ENCODE measurements around the gene HRH1.
"Not testable (repeated sequence)": the region's sequence is repeated elsewhere in the genome, so short reads cannot be mapped to it uniquely, and the experiment has no call there.

Gene HRH1

DNA sequence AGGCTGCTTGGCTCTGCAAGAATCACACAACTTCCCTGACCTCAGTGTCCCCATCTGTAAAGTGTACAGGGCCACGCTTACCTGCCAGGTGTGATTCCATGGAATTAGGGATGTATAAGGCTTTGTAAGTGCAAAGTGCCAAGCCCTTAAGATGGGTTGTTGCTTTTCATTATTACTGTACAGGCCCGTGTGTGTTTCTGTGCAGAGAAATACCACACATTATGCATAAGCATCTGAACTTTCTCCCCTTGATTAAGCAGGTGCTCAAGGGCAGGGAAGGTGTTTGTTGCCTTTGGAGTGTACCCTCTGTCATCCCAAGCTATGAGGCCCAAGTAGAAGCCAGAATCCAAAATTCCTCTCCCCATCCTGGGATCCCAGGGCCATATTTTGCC is 13.6 kb upstream of the HRH1 start:
- DNase-seq (ENCODE audit: low read depth), result no peak

DNA sequence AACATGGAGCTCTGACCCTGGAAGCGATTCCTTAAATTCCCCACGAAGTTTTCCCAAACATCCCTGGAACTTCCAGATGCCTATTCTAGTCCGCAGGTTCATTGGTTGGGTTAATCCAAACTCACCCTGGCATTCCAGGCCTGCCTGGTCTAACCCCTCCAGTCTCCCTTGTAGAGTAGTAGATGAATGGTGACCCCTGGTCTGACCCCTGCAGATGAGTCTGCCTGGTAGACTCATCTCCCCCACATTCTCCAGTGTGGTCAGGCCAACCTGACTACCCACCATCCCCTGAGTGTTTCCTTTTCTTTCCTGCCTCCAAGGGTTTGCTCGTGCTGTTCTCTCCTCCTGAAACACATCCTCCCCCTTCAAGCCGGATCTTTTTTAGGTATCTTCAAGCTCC is 10.8 kb upstream of the HRH1 start:
- DNase-seq (ENCODE audit: low read depth), result no peak

DNA sequence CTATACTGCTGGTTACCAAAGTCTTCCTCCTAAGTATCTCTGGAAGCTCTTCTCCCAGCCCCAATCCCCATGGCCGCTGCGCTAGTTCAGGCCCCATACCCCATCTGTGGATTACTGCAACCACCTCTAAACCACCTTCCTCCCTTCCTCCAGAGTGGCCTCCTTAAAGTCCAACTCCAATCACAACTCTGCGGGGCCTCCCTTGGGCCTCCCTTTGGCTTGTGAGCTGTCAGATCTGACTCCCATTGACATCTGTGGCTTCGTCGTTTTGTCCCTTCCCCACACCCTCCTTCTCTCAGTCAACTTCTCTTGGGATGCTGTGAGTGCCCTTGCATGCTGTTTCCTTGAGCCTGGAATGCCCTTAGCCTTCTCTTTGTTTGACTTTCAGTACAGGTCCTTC is 9.3 kb upstream of the HRH1 start:
- DNase-seq (ENCODE audit: low read depth), result no peak

DNA sequence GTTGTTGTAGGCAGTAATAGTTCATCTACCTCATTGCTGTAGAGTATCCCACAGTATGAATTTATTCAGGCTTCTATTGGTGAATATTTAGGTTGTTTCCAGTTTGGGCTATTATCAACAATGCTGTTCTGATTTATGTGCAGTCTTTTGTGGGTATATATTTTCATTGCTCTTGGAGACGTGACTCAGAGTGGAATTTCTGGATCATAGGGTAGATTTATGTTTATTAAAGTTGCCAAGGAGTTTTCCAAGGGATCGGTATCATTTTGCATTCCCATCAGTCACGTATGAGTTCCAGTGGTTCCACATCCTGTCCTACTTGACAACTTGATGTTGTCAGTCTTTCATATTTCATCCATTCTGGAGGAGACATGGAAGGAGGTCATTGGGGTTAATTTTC is 8.4 kb upstream of the HRH1 start:
- DNase-seq (ENCODE audit: low read depth), result no peak

DNA sequence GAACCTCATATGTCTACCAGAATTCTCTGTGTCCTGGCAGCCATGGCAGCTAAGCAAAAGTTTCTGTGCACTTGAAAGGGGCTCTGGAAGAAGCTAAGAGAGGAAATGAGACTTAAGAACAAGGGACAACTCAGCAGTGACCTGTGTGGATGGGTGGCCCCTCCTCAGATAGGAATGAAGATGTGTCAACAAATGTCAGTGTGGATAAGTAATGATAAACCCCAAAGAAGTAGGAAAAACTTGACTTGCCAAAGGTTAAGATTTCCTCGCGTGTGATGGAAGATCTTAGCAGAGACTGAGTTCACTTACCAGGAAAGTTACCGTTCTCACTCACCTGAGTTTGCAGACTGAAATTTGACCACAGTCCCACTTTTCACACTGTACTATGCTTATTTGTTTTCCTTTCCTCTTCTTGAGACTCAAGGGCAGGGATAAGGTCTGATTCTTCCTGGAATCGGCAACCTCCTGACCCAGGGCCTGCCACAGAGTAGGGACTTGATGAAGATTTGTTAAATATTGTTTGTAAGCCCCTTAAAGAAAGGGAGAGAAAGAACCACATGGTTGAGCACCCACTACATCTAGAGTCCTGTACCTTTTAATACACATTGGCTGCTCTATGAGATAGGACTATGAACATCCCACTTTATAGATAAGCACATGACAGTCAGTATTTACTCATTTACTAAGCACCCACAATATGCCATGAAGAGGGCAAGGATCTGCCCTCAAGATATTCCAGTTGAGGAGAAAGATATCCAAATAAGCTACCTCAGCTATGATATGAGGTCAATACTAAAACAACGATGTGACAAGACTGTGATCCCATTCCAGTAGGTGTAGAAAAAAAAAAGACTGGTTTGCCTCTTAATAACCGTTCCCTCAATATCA is 7.3 kb upstream of the HRH1 start:
- no peak for DNase-seq (ENCODE audit: low read depth)

DNA sequence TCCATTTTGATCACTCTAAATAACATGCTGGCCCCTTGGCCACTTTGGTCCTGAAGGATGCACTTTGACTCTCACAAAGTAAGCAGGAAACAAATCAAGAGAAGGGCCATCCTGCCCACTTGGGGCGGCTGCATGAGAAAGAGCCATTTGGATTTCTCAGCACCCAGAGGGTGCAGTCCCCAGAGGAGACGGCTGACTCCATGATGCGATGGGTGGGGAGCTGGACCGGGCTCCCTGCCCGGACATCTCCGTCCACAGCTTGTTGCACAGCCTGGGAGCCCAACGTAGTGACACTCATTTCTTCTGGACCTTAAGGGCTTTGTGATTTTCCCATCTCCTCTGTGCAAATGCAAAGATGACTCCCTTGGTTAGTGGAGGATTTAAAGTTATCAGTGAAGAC is 4.0 kb upstream of the HRH1 start:
- no peak for DNase-seq (ENCODE audit: low read depth)

DNA sequence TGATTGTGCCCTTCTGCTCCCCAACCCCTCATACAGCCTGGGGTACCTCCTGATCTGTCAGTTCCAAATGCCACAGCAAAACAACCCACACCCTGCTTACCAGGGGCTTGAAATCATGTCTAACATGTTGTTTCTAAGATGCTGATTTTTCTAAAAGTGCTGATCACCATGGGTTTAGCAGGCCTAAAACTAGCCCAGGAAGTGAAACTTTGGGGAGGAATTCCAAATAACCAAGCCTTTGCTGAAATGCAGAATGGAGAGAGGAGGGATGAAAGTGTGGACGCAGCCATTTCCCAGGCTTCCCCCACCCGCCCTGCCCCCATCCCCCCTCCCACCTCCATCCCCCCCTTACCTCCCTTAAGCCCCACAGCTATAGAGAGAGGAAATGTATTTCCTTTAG is 2.0 kb upstream of the HRH1 start:
- DNase-seq (ENCODE audit: low read depth), result no peak

DNA sequence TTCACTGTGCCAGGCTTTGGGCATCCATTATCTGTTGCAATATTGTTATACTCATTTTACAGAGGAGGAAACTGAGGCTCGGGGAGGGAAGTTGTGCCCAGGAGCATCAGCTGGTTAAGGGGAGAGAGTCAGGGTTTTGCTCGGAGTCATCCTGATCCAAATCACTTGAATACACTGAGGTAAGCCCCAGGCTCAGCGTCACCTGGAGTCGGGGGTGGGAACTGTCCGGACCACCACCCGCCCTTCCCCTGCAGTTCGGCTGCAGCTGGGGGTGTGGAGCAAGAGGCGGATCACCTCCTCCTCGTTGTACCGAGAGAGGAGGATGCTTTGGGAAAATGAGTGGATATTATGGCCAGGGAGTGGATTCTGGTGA is 646 bp downstream of the HRH1 start:
- no peak for DNase-seq (ENCODE audit: low read depth)

DNA sequence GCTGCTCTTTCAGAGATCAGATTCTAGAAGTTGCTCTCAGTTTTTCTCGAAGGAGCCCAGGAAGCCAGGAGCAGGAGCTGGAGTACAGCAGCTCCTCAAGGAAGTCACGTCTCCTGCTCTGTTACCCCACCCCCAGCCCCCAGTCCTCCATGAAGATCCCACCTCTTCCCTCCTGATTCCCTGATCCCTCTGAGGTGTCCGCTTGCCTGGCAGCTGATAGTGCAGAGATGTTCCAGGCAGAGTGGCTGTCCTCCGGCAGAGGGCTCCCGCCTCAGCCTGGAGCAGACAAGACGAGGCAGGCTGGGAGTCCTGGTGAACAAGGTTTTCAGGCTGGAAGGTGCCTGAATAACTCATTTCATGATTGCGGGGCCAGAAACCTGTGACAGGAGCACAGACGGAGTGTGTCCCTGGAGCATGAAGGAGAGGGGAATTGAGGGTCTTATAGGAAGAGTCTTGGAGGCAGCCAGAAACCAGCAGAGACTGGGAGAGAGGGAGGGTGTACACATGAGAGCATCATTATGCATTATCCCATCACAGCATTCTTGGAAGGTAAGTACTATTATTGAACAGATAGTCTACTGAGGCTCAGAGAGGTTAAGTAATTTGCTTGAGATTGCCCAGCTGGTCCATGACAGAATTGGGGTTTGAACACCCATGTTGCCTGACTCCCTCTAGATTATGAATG is 1.2 kb downstream of the HRH1 start:
- no peak for DNase-seq (ENCODE audit: low read depth)

DNA sequence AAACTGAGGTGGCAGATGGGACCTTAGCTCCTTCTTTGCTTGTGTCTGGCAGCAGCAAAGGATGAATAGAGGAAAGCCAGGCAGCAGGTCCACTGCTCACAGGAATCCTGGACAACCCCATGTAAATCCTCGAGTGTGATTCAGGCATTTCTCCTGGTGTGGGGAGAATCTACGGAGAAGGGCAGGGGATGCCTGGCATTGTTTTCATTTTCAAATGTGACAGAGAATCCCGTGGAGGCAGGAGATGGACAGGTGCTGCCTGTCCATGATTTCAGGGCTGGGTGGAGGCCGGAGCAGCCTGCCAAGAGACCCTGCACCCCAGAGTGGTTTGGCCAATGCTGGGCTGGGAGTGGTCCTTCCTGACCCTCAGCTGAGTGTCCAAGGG is 1.7 kb downstream of the HRH1 start:
- no peak for DNase-seq (ENCODE audit: low read depth)

DNA sequence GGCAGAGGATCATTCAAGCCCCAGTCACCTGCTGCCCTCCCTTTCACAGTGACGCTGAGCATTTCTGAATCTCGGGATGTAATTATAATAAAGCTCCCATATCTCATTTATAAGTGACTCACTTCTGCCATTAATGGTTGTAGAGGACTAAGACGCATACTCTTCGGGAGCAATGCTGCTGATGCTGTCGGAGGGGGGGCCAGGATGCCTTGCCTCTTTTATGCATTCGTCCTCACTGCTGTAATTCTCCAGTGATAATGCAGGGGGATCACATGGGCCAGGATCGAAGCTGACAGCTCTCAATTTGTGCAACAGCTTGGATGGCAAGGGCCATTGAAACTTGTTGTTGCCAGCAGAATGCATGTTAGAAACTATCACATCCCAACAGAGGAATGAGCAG is 3.1 kb downstream of the HRH1 start:
- no peak for DNase-seq (ENCODE audit: low read depth)

DNA sequence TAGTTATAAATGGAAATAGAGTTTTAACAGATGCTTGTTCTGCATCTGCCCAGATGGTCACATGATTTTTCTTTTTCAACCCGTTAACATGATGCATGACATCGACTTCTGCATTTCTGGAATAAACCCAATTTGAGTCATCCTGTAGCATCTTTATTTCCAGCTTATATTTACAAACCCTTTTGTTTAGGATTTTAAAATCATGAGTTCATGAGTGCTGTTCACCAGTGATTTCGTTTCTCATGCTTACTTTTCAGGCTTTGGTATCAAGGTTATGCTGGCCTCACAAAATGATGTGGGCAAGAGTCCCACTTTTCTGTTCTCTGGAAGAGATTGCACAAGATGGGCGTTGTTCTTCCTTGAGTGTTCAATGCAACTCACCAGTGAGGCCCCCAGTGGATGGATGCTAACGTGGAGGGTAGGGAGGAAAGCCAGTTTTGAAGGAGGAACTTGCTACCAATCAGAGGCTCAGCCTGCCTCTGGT is 5.2 kb downstream of the HRH1 start:
- DNase-seq (ENCODE audit: low read depth), result no peak

DNA sequence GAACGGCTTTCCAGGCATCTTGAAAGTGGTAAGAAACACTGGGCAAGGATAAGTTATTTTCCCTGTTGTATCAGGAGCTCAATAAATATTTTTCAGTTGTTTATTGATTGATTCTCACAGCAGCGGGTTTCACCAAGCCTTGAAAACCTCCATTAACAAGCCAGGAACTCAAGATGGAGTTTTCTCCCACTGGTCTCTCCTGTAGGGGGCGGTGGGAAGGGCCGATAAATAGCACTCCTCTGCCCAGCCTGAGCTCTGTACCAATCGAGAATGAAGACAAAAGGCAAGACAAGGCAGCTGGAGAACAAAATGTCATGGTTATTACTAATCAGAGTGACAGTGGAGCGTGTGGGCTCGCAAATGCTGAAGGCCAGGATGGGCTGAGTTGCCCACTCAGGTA is 7.4 kb downstream of the HRH1 start:
- DNase-seq (ENCODE audit: low read depth), result no peak

DNA sequence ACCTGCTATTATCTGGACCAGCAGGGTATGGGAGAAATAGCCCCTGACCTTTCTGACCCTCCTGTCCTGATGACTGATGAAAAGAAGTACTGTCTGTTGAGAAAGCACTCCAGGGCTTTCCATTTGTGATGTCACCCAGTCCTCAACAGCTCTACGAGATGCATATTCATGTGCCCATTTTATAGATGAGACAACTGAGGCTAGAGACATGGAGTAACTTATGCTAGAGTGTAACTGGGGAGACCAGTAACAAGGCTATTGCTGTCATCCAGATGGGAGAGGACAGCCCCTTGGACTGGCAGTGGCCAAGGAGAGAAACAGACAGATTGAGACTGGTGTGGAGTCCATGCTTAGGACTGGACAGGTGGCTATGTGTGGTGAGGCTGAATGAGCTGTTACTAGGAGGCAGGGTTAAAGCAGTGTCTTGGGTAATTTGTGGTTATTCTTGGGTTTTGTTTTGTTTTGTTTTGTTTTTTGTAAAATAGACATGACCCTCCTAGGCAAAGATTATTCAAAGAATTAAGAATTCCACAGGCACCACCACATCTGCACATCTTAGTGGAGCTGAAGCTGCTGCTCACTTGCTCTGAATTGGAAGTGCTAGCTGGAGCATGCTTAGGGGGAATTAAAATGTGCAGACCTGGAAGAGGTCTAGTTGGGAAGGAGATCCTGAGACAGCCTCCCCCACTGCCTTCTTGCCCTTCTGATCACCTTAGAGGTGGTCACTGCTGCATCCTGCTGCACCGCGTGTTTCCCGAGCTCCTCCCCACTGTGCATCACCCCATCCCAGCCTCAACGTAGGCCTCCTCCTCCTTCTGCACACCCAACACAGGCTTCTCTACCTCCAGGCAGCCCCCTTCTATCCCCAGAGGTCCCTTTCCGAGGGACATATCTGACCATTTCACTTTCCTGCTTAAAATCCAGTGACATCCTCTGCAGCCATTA is 8.4 kb downstream of the HRH1 start:
- DNase-seq (ENCODE audit: low read depth), result no peak

DNA sequence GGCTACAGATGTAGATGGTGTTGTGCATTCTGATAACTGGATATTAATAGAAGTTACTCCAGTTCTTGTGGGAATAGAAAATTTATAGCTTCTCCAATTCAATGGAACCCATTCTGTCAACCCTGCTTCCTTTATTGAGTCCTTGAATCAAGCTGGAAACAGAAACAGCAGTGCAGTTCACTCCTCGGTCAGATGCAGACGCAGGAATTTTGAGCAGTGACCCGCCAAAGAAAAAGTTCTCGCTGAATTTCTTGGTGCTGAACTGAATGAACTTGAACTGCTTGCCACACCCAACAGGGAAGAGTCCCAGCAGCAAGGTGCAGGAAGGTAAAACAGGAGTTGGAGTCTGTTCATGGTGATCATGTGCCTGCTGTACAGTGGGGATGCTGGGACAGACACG is 10.3 kb downstream of the HRH1 start:
- DNase-seq (ENCODE audit: low read depth), result no peak

DNA sequence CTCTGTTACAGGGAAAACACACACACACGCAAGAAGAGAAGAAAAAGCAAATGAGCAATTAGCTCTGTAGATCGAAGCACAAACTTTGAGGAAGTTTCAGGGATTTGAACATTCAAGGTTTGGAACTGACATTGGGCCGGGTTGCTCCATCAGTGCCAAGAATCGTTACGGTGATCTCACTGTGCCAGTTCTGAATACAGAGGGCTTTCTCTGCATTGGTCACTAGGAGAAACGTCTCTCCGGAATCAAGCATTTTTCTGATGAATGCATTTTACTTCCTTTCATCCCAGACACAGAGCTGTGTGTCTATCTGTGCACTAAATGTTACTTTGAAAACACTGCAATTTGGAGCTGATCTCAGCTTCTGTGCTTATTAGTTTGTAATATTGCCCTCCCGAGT is 11.2 kb downstream of the HRH1 start:
- no peak for DNase-seq (ENCODE audit: low read depth)

DNA sequence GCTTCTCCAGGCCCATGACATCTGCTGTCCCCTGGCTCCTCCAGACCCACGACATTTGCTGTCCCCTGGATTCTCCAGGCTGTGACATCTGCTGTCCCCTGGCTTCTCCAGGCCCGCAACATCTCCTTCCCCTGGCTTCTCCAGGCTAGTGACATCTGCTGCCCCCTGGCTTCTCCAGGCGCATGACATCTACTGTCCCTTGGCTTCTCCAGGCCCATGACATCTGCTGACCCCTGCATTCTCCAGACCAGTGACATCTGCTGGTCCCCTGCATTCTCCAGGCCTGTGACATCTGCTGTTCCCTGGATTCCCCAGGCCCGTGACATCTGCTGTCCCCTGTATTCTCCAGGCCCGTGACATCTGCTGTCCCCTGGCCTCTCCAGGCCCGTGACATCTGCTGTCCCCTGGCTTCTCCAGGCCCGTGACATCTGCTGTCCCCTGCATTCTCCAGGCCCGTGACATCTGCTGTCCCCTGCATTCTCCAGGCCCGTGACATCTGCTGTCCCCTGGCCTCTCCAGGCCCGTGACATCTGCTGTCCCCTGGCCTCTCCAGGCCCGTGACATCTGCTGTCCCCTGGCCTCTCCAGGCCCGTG is 12.6 kb downstream of the HRH1 start:
- not testable (repeated sequence) for DNase-seq (ENCODE audit: low read depth)

DNA sequence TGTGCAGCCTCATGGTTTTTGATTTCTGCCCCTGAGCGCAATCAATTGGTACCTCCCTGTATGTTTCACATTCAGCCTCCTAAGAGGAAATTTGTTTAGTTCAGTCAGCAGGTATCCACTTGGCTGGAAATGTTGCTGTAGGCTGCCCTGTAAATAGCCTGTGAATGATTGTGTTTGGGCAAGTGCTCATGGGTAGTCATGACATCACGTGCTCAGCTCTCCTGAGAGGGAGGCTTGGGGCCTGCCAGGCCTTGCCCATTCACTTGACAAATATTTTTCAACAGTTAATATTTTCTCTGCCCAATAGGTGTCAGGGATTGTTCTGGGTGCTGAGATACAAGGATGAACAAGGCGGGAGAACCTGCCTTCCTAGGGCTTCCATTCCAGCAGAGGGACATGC is 13.3 kb downstream of the HRH1 start:
- no peak for DNase-seq (ENCODE audit: low read depth)

DNA sequence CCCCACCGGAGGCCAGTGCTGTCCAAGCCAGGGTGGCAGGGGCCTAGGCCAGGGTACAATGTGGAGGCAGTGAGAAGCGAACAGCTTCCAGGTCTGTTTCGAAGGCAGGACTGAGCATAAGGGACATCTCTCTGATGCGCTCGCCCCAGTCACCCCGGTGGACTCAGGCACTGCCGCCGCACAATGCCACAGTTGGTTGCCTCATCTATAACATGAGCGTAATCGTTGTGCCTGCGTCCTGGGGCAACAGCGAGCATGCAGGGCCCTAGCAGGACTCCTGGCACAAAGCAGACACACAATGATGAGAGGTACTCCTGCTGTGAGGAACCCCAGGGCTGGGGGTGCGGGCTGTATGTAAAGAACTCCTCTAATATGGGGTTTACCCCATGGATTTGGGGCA is 14.1 kb downstream of the HRH1 start:
- no peak for DNase-seq (ENCODE audit: low read depth)

DNA sequence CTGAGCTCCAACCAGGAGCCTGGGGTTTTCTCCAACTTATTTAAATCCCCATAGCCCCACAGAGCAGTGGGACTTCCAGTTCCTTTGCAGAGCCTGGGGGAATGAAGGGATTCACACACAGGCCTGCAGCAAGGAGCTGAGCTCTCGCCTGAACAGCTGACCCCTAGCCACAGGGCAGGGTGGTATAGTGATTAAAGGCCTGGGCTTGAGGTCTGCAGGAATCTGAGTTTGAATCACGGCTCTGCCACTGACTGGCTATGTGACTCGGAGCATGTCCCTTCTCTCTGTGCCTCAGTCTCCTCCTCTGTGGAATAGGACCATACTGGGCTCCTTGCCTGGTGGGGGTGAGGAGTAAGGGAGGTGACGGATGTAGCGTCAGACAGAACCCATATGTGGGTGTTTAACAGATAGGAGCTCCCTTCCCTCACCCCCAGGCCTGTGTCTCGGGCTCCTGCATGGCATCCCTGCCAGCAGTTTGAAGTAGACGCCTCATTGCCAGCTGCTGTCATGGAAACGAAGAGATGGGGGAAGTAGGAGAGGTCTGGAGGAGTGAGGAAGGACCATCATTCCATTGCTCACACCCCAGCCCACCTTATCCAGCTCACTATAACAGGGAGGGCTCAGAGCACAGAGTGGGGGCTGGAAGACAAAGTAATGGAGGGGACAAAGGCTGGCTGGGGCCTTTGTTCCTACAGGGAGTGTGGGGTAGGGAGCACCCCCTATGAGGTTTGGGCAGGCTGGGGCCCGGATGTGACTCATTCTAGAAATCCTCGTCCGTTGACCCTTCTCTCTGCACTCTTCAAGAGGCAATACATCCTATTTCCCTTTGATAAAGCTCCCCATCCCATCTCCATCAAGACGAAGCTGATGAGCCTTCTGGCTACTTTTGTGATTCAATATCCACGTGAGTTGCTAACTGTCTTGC is 14.8 kb downstream of the HRH1 start:
- DNase-seq (ENCODE audit: low read depth), result no peak
